Measurements from ENCODE around the gene RNU5B-1.
"Not testable (repeated sequence)": the region's sequence is repeated elsewhere in the genome, so short reads cannot be mapped to it uniquely, and the experiment has no call there.

Gene RNU5B-1

DNA sequence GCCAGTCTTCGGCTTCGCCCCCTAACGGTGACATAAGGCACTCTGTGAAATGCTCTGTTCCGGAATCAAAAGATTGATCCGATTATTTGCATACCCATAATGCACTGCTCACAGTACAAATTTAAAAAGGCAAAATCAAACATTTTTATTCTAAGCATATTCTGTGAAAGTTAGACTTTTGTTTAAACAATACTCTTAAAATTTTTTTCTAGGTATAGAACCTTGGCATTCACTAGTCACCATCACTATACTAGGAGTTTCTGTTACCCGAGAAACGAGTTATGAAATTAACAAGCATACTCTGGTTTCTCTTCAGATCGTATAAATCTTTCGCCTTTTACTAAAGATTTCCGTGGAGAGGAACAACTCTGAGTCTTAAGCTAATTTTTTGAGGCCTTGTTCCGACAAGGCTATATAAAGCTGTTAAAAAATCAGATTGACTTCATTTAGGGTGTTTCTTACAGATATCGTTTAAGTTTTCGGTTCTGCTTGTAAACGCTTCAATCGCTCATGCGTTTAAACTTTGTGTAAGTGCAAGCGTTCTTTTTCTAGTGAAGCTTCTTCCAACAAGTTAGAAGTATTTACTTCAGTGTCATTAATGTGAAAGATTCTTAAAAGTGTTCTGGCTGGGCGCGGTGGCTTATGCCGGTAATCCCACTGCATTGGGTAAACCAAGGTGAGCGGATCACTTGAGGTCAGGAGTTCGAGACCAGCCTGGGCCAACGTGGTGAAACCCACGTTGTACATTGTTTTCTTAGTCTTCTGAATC, at the start of gene RNU5B-1:
Gene RNU5B-1, plus strand, starts transcription at position 297 of the 769 bp plus-strand sequence.
- DNase-seq (ENCODE audit: low spot score), result peak; percentile 92

DNA sequence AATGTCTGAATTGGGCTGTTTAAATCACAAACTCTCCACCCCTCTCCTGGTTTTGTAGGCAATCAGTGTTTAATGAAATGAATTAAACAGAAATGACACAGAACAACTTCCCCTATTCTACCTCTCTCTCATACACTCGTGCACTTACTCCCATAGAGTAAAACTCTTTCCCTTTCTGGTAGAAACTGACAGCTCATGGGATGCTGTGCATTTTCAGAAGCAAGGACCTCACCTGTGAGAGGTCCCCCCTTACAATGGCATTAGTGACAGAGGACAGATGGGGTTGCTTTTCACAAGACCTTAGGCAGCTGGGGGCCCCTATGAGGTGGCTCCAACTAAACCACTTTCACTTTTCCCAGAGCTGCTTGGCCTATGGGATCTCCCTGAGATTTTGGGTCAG, 49.7 kb upstream of the RNU5B-1 start:
- DNase-seq (ENCODE audit: low spot score), result no peak

DNA sequence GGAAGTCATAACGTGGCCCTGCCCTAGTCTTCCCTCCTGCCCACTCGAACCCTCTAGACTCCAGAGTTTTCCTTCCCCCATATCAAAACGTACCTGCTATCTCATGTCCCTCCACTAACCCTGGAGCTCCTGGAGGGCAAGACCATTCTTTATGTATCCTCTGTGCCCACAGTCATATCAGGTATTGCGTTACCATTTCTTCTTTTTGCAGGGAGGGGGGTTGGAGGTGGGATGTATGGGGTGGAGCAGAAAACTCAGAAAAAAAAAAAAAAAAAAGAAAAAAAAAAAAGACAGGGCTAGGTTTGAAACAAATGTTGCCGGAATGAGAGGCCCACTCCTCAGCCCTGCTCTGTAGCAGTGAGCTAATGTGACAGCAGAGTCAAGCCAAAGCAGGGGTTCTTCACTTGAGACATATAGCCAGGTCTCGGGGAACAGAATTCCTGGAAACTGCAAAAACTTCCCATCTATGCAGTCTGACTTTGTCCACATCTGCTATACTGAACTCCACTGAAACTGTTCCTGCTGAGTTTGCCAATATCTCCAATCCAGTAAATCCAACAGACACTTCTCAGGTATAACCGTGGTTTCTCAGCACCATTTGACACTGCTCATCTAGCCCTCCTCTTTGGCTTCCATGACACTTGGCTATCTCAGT, 48.9 kb upstream of the RNU5B-1 start:
- DNase-seq (ENCODE audit: low spot score), result no peak

DNA sequence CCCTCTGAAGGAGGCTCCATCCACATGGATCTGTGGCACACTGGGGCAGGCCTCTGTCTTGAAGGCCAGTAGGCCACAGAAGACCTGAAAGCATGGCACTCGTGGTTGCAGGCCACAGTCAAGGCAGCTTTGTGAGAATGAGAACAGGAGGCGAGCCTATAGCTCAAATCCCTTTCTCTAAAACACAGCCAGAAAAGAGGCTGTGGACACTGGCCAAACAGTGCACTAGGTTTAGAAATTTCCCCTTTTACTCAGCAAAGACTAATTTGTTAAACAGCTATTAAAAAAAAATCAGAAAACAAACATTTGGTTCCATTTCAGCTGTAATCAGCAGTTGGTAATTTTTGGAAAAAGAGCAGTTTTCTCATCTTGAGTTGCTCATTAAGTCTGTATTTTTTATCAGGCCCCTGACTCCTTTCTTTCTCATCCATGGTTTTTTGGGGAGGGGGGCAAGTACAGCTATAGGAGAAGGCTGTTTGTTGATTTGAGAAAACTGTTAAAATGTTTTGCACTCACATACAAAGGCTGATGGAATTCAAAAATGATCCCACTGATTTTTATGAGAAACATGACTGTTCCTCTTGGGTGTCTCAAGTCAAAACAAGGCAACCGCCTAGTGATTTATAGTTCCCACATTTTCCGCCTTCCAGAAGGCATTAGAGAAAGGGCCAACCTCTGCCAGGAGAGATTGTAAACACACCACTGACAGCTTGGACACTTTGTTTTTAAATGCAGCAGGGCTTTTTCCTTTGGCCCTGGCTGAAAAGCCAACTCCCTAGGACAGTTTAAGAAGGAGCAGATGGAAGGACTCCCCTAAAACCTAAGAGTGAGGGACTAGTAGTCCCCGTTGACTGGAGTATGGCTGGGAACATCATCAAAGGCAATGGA, 45.9 kb upstream of the RNU5B-1 start:
- DNase-seq (ENCODE audit: low spot score), result no peak

DNA sequence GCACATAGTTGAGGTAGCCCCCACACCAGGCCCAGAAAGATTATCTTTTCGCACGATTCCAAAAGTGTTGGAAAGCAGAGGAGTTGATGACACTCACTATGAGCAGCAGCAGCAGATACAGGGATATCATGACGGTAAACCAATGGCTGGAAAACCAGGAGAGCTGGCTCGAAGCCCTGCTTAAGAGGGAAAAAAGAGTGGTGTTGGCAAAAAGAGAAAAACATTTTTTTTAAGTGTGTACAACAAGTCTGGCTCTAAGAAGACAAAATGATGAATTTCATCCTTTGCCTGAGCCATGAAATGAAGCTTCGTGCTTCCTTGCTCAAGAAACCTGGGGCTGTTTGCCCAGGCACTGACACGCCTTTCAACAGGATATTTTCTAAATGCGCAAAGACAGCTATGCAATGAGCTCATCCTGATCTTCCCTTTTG, 45.1 kb upstream of the RNU5B-1 start:
- no peak for DNase-seq (ENCODE audit: low spot score)

DNA sequence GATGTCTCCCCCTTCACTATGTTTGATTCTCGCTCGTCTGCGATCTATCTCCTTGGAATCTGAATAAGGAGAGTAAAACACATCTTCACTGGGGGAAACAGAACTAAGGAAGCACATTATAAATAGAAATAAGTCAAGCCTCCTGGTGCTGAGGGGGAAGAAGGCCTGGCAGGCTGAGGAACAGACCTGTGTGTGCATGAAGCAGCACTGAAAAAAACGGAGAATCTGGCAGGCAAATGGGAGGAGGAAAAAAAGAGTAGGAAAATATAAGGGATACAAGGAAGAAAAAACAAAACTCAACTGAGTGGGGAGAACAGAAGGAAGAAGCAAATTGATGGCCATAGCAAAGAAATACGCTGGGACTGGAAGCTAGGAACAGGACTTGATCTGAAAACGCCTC, 43.5 kb upstream of the RNU5B-1 start:
- DNase-seq (ENCODE audit: low spot score), result no peak

DNA sequence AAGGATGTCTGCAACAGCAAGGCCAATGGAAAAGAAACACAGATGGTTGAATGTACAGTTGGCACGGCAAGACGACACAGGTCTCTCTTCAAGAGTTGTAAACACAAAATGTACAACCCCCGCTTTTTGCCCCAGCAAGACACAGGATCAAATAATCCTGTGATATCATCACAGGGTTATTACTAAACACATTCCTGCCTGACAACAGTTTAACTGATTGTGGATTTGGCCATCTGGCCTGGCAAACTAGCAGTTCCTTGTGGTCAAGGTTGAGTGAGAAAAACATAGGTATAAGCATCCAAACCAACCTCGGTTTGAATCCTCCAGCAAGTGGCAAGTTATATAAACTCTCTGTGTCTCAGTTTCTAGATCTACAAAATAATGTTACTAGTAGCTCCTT, 41.2 kb upstream of the RNU5B-1 start:
- DNase-seq (ENCODE audit: low spot score), result no peak

DNA sequence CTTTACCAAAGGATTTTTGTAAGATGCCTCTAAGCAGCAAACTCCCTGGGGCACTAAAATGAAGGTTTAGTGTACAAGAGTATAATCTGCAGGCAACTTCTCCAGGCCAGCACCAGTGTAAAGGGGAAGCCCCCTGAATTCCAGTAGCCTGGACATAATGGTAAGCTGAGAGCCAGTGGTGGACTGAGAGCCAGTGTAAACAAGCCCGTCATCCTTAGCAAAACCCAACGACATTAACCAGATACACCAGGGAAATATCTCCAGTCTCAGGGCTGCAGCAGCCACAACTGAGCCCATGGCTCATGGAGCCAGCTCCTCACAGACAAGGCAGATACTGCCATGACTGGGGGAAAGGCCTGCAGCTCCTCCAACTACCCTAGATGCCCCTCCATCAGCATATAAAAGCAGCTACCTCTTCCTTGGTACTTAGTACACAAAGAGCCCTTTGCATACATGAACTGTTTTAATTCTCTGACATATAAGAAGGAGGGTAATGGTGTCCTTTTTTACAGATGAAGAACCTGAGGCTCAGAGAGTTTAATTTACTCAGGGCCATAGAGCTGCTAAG, 39.5 kb upstream of the RNU5B-1 start:
- no peak for DNase-seq (ENCODE audit: low spot score)

DNA sequence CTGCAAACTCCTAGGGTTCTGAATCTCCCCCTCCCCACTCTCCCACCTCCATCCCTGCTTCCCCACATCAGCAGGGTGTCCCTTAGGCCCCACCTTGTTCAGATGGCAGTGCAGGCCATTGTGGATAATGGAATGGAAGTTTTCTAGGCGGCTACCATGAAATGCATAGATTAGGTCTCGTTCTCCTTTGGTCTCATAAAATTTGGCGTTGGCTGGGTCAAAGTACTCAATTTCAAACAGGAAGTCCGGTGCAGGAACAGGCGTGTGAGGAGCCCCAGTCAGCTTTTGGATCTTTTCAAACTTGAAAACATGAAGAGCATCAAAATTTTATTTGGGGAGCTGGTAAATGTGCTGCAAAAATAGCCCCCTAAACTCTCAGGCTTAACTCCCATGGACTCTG, 38.0 kb upstream of the RNU5B-1 start:
- no peak for DNase-seq (ENCODE audit: low spot score)

DNA sequence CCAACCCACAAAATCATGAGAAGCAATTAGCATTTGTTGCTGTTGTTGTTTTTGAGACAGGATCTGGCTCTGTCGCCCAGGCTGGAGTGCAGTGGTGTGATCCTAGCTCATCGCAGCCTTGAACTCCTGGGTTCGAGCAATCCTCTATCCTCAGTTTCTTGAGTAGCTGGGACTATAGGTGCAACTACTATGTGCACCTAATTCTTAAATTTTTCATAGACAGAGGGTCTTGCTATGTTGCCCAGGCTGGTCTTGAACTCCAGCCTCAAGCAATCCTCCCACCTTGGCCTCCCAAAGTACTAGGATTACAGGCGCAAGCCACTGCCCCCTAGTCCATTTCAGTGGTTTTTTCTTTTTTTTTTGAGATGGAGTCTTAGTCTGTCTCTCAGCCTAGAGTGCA, 36.1 kb upstream of the RNU5B-1 start:
- DNase-seq (ENCODE audit: low spot score), result no peak

DNA sequence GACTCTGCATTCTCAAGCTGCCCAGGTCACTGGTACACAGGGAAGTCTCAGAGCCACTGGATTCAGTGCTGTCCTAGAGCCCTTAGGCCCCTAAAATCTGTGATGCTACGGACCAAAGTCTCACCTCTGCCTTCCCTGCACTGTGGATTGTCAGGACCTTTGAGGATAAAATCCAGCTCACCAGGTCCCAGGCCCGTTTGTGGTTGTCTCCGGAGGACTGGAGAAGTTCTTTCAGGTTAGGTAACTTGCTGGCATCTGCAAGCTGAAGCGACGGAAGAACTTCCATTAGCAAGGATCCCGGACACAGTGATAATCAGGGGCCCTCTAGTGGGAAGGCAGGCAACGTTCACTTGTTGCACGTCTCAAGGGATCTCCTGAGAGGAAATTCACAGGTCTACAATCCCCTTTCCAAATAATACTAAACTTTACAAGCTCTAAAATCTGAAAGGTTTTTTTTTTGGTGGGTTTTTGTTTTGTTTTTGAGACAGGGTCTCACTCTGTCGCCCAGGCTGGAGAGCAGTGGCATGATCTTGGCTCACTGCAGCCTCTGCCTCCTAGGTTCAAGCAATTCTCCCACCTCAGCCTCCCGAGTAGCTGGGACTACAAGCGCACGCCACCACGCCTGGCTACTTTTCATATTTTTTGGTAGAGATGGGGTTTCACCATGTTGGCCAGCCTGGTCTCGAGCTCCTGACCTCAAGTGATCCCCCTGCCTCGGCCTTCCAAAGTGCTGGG, 33.5 kb upstream of the RNU5B-1 start:
- not testable (repeated sequence) for DNase-seq (ENCODE audit: low spot score)

DNA sequence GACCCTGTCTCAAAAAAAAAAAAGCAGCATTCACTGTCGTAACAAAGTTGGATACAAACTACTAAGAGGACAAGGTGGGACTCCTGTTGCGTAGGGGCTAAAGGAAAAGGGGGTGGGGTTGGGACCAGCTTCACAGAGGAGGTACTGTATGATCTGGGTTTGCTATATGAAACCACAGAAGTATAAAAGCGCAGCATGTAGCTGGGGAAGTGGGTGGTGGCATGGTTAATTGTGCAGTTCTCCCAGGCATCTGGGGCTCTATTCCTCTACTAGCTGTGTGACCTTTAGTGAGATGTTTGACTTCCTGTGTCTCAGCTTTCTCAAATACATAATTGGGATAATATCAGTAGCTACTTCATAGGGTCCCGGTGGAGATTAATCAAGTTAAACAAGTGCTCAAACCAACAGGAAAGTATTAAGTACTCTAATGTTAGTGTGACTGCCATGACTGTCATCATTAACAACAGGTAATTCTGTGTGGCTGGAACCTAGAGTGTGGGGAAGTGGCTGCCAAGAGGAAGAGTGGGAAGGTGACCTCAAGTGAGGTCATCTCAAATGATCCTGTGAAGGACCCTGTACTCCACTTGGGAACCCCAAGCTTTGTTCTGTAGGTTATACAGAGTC, 29.3 kb upstream of the RNU5B-1 start:
- DNase-seq (ENCODE audit: low spot score), result no peak

DNA sequence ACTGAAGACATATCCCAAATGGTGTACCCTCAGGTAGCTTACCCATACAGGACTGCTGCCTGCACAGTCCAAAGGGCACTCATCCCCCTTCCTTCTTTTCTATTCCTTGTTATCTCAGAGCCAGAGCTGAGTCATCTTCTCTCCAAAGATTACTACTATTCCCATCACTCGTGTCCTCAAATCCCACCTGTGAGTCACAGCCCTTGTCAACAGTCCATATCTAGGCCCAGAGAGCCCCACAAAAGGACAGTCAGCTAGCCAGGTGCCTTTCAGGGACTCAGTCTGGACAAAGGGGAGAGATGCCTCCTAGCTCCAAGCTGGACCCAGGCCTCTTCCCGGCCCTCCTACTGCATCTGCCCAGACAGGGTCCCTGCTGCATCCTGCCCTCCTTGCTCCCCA, 28.8 kb upstream of the RNU5B-1 start:
- DNase-seq (ENCODE audit: low spot score), result no peak

DNA sequence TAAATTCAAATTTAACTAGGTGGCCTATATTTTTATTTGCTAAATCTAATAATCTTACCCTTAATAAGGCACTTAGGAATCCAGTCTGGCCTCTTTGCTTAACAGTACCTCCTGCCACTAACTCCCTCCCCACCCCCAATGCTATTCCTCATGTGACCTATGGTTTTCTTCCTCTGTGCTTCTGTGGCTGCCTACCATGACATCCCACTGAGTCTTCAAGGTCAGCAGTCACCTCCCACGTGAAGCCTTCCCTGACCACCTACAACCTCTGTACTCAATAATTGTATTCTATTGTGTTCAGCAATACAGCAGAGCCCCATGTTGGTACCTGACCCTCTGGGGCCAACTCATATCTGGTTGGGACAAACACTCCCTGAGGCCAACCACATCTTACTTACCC, 27.5 kb upstream of the RNU5B-1 start:
- no peak for DNase-seq (ENCODE audit: low spot score)

DNA sequence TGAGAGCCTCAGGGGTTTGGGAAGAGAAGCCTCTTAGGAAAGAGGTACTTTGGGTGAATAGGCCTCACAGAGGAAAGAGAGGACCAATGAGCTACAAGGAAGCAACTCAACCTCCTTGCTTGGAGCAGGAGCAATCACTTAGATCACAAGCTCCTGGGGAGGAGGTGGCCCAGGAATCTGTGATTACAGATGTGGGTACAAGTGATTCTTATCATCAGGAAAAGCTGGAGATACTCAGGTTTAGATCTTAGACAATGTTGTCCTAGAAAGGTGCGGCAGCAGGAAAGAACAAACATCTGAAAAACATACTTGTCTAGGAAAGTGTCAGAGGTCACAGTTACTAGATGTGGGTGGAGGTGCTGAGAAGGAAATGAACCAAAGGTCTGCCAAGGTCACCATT, 26.0 kb upstream of the RNU5B-1 start:
- no peak for DNase-seq (ENCODE audit: low spot score)

DNA sequence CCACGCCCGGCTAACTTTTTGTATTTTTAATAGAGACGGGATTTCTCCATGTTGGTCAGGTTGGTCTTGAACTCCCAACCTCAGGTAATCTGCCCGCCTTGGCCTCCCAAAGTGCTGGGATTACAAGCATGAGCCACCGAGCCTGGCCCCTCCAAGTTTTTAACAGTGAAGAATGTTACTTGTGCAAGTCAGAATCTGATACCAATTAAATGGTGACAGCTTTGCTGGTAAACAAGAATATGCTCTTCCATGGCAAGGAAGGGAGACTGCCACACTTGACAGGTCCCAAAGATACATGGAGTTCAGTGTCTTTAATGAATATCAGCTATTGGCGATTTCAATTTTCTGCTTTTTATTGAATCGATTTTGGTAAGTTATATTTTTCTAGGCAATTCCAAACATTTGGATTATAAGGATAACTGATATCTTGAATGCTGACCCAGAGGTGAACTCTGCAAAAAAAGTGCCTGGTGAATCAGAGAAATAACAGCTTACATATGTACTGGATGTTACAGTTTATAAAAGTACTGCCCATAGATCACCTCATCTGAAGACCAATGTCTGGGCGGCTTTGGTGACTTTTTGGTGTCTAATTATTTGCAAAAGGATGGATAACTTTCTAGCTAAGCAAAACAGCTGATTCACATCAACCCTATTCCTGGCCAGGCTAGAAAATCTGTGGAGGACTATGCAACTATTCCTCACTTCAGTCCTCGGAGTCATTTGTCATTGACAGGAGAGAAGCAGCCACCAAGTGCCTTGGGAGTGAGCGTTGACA, 19.0 kb upstream of the RNU5B-1 start:
- DNase-seq (ENCODE audit: low spot score), result no peak

DNA sequence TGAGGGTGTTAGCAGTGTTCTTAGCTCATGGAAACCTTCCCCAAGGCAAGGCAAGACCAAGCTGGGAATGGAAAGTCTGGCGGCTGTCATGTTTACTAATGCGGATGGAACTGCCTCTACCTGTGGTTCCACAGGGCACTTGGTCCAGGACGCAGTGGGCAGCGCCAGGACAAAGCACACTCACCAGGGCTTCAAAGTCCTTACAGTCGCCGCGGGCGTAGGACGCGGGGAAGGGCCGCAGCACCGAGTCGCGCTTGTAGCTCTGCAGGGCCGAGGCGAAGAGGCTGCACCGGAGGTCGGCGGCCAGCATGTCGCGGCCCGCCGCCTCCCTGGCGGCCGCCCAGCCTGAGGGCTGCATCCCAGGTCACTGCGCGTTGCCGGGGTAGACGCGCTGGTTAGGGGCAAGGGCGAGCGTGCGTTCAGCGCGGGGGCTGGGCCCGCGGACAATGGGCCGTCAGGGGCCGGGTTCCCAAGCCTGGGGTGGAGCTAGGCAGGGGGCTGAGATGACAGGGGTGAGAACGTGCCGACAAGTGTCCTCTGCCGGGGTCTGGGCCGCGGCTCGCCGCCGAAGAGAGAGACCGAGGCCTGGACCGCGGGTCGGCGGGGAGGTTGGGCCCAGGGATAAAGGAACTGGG, 18.3 kb upstream of the RNU5B-1 start:
- DNase-seq (ENCODE audit: low spot score), result no peak

DNA sequence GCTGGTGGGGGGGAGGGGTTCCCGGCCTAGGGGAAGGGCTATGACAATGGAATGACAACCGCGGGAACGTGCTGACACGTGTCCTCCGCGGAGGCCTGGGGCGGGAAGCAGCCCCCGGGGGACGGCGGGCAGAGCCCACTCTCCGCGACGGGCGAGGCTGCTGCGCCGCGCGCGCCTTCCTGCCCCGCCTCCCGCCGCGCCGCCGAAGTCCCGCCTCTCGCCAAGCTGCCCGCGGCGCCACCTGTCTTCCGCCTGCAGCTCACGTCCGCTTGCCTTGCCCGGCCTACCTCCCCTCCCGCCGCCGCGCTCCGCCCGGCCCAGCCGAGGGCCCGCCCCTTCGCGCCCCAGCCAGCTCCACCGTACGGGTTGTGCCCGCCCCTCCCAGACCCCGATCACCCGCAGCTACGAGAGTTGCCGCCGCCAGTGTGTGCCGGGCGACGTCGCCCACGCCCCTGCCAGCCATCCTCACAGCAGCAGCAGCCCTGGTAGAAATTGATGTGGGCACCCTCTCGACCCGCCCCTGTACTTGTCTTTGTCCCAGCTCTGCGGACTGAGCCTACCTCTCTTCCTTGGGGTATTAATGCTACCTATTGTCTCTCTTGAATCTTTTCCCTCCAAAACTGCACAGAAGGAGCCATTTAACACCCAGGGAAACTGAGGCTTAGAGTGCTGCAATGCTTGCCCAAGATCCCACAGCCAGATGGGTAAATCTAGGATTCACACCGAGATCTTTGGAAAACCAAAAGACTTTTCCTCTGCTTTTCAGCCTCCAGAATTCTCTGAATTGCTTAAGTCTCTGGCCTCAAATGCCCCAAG, 17.6 kb upstream of the RNU5B-1 start, which contains the start of gene PARP16:
Gene PARP16, minus strand, starts transcription at position 180 of the 816 bp plus-strand sequence. CDS start 457 bp downstream, outside the sequence.
- DNase-seq (ENCODE audit: low spot score), result peak; percentile 92

DNA sequence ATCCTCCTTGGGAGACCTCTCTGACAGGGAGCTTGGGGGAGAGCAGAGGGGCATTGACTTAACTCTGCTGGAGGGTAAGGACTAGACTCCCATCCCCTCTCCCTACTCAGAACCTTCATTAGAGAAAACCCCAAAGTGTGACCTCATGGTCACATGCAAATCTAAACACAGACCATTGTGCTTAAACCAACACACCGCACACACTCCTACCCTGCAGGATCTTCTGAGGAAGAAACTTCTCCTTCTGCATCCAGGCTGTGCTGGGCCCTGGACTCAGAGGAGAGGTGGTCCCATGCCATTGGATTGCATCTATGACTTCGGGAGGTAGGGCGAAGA, 17.0 kb upstream of the RNU5B-1 start:
- DNase-seq (ENCODE audit: low spot score), result no peak

Data from CD4-positive, alpha-beta T cell treated with Interleukin-2 at 100 ng/mL for 4 hours (primary cell).